HUES6 (cell line): ENCODE results near the gene PDS5A.
"Not testable (repeated sequence)": the region's sequence is repeated elsewhere in the genome, so short reads cannot be mapped to it uniquely, and the experiment has no call there.

Experiments
- H3K27ac ChIP-seq: 2 replicates; pipeline ENCODE4 v1.7.0; 2013; ENCODE audit warnings: low read depth, mild to moderate bottlenecking, low read length, inconsistent platforms
- H3K27me3 ChIP-seq: 2 replicates; pipeline ENCODE4 v1.6.1; 2013; ENCODE audit warnings: low read length; ENCODE audit not compliant: control insufficient read depth, insufficient read depth
- H3K36me3 ChIP-seq: 2 replicates; pipeline ENCODE4 v1.6.1; 2013; ENCODE audit warnings: low read length; ENCODE audit not compliant: control insufficient read depth, insufficient read depth
- H3K4me1 ChIP-seq: 2 replicates; pipeline ENCODE4 v1.6.1; 2013; ENCODE audit warnings: low read length; ENCODE audit not compliant: control insufficient read depth, insufficient read depth
- H3K4me3 ChIP-seq: 2 replicates; pipeline ENCODE4 v1.5.1; 2013; ENCODE audit warnings: low read depth, low read length
- H3K9ac ChIP-seq: one replicate; pipeline ENCODE4 v1.6.1; 2013; ENCODE audit warnings: mild to moderate bottlenecking, low read length
- H3K9me3 ChIP-seq: 2 replicates; pipeline ENCODE4 v1.6.1; 2013; ENCODE audit warnings: low read depth, low read length; ENCODE audit not compliant: control insufficient read depth, insufficient read depth

PDS5A gene

DNA sequence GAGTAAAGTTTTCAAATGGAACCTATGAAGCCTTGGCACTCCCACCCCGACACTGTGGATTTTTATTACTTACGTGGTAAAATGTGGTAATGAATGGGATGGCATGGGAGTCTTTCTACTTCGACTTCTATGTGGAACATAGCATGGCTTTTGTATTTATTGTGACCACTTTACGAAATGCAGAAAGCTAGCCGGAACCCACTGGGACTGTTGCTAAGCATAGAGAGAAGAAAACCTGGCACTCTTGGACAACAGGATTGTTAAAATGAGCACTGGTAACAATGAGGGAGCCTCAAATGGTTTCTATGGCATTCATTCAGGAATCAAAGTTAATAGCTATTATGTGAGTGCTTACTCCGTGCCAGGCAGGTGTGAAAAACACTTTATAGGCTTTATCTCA, 113.3 kb downstream of the PDS5A start:
- Histone ChIP-seq H3K4me3 (no peak overlapping the region), H3K27me3 (no peaks in the 10 kb centered on the region), H3K36me3 (peaks cover 82% of the 10 kb centered on the region), H3K9ac (no peak overlapping the region), H3K27ac (no peak overlapping the region), H3K4me1 (no peaks in the 10 kb centered on the region), H3K9me3 (no peaks in the 10 kb centered on the region)

DNA sequence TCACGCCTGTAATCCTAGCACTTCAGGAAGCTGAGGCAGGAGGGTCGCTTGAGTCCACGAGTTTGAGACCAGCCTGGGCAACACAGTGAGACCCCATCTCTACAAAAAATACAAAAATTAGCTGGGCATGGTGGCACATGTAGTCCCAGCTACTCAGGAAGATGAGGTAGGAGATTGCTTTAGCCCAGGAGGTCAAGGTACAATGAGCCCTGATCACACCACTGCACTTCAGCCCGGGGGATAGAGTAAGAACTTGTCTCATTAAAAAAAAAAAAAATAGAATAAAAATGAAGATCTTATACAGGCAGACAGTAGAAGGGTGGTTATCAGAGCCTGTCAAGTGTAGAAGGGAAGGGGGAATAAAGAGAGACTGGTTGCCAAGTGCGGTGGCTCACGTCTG, 116.9 kb downstream of the PDS5A start:
- peaks cover 77% of the 10 kb centered on the region for H3K36me3 ChIP-seq
- peaks cover 2% of the 10 kb centered on the region; the same call in 1 of the 2 replicates for H3K9me3 ChIP-seq
- H3K27me3 ChIP-seq = no peaks in the 10 kb centered on the region

DNA sequence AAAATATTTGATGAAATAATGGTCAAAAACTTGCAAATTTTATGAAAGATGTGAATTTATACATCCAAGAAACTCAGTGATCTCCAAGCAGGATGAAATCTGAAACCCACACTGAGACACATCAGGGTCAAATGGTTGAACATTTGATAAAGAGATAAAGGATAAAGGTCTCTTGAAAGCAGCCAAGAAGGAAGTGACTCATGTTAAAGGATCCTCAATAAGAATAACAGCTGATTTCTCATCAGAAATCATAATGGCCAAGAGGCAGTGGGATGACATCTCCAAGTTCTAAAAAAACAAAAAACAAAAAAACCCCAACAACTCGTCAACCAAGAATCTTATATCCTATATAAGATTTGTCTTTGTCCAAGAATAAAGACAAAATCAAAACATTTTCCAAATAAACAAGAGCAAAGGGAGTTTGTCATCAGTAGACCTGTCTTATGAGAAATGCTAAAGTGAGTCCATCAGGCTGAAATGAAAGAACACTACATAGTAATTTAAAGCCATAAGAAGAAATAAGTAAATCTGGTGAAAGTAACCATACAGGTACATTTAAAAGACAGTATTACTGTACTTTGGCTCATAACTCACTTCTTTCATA, 121.7 kb downstream of the PDS5A start:
- Histone ChIP-seq H3K27ac (no peak overlapping the region), H3K9me3 (peaks cover 2% of the 10 kb centered on the region; the same call in 1 of the 2 replicates), H3K9ac (no peak overlapping the region), H3K4me1 (no peaks in the 10 kb centered on the region), H3K36me3 (peaks cover 58% of the 10 kb centered on the region), H3K27me3 (no peaks in the 10 kb centered on the region), H3K4me3 (no peak overlapping the region)

More for the DNA sequence above, 116.9 kb downstream of the PDS5A start:
- Histone ChIP-seq H3K9ac (no peak overlapping the region), H3K4me1 (no peaks in the 10 kb centered on the region), H3K4me3 (no peak overlapping the region), H3K27ac (no peak overlapping the region)

DNA sequence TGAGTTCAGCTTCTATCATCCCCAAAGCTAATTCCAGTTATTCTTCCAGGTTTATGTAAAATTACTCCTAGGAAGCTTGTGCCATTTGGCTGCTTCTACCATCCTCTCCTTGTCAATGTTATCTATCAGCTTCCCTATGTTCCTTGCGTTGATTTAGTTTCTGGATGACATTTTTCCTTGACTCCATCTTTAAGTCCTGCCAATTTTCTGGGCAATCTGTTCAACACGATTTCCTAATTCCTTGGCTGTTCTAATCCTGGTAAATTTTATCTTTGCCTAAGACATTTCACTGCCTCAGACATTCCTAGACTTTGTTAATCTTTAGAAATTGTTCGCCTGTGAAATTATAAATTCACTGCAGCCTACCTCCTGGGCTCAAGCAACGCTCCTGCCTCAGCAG, 125.1 kb downstream of the PDS5A start:
- Histone ChIP-seq H3K27me3 (no peaks in the 10 kb centered on the region), H3K36me3 (peaks cover 54% of the 10 kb centered on the region), H3K4me1 (no peaks in the 10 kb centered on the region), H3K4me3 (no peak overlapping the region), H3K27ac (no peak overlapping the region), H3K9me3 (peaks cover 2% of the 10 kb centered on the region; the same call in 1 of the 2 replicates), H3K9ac (no peak overlapping the region)

DNA sequence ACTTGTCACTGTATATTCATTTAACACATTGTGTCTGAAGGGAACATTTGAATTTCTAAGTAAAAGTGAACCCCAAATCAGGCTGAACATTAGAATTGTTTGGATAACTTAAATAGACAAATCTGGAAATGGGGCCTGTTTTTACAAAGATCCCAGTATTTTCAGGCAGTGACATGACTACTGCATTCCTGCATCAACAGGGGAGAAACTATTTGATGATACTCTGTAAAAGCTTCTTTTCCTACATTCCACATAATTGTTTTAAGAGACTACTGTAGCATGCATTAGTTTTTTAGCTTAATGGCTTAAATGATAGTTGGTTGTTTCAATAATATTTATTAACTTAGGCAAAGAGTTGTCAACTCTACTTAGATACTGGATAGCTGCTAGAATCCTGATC, 127.0 kb downstream of the PDS5A start:
- H3K27me3 ChIP-seq = no peaks in the 10 kb centered on the region
- H3K27ac ChIP-seq = no peak overlapping the region
- no peaks in the 10 kb centered on the region for H3K4me1 ChIP-seq
- no peaks in the 10 kb centered on the region for H3K9me3 ChIP-seq
- H3K4me3 ChIP-seq = no peak overlapping the region
- no peak overlapping the region for H3K9ac ChIP-seq
- peaks cover 60% of the 10 kb centered on the region for H3K36me3 ChIP-seq

DNA sequence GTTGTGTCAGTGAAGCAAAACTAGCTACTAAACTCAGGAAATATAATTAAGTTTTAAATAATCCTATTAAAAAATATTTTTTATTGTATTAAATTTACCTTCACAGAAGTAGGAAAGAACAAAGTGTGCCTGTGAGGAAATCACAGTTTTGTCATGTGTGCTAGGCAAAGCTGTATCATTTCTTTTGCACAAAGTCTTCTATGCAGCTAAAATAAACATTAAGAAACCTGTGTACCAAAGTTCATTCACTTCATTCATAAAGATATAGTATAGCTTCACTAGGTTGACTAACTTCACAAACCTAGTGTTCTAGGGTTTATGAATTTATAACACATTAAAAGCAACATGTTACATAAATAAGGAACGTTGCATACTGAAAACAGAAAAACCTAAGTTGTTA, 131.0 kb downstream of the PDS5A start:
- Histone ChIP-seq H3K4me3 (no peak overlapping the region), H3K4me1 (no peaks in the 10 kb centered on the region), H3K27ac (no peak overlapping the region), H3K36me3 (peaks cover 71% of the 10 kb centered on the region), H3K9me3 (no peaks in the 10 kb centered on the region), H3K27me3 (no peaks in the 10 kb centered on the region), H3K9ac (no peak overlapping the region)

DNA sequence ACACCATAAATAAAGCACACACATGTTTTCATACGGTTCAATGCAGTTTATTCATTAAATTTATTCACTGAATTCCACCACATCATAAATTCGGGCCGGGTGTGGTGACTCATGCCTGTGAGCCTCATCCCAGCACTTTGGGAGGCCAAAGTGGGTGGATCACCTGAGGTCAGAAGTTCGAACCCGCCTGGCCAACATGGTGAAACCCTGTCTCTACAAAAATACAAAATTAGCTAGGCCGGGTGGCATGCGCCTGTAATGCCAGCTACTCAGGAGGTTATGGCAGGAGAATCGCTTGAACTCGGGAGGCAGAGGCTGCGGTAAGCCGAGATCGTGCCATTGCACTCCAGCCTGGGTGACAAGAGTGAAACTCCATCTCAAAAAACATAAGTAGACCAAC, 131.6 kb downstream of the PDS5A start:
- Histone ChIP-seq H3K36me3 (peaks cover 77% of the 10 kb centered on the region), H3K4me1 (no peaks in the 10 kb centered on the region), H3K9me3 (no peaks in the 10 kb centered on the region), H3K4me3 (no peak overlapping the region), H3K9ac (no peak overlapping the region), H3K27me3 (no peaks in the 10 kb centered on the region), H3K27ac (no peak overlapping the region)

DNA sequence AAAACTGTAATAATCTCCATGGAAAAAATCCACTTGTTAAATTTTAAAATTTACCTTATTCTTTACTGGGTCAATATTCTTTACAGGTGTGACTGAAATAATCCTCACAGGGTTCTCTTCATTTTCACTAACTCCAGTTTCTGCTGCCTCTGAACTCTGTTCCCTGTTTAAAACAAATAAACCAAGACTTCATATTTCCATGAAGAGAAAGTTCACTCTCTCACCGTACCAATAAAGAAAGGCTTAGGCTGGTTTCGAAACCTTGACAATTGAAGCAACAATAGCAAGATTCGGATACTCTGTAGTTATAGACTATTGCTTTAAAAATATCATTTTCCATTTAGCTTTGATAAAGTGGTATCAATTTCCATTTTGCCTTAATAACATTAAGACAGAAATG, 135.8 kb downstream of the PDS5A start:
- H3K4me1 ChIP-seq = no peaks in the 10 kb centered on the region
- no peak overlapping the region for H3K27ac ChIP-seq
- H3K9me3 ChIP-seq = no peaks in the 10 kb centered on the region
- H3K4me3 ChIP-seq = no peak overlapping the region
- no peak overlapping the region for H3K9ac ChIP-seq
- H3K27me3 ChIP-seq = no peaks in the 10 kb centered on the region
- peaks cover 89% of the 10 kb centered on the region for H3K36me3 ChIP-seq

DNA sequence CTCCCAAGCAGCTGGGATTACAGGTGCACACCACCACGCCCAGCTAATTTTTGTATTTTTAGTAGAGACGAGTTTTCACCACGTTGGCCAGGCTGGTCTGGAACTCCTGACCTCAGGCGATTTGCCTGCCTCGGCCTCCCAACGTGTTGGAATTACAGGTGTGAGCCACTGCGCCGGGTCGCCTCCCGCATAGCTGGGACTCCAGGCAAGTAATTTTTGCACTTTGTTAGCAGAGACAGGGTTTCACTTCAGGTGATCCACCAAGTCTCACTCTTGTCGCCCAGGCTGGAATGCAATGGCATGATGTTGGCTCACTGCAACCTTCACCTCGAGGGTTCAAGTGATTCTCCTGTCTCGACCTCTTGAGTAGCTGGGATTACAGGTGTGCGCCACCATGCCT, 137.2 kb downstream of the PDS5A start:
- not testable (repeated sequence) for H3K9ac ChIP-seq, H3K27me3 ChIP-seq, H3K27ac ChIP-seq, H3K4me3 ChIP-seq, H3K9me3 ChIP-seq, H3K4me1 ChIP-seq
- H3K36me3 ChIP-seq = peaks cover 86% of the 10 kb centered on the region

DNA sequence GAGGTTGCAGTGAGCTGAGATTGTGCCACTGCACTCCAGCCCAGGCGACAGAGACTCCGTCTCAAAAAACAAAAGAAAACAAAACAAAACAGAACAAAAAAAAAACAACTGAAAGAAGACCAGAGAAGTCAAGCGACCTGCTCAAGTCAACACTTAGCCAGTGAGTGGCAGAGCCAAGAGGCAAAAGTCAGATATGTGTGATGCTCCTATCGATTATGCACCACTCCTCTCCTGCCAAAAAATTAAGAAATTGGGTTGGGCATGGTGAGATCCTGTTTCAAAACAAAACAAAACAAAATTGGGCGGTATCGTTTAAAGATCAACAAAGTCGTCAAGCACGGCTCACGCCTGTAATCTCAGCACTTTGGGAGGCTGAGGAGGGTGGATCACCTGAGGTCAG, 137.7 kb downstream of the PDS5A start:
- Histone ChIP-seq H3K27me3 (no peaks in the 10 kb centered on the region), H3K4me1 (no peaks in the 10 kb centered on the region), H3K9ac (no peak overlapping the region), H3K36me3 (peaks cover 85% of the 10 kb centered on the region), H3K9me3 (no peaks in the 10 kb centered on the region), H3K4me3 (no peak overlapping the region), H3K27ac (no peak overlapping the region)

DNA sequence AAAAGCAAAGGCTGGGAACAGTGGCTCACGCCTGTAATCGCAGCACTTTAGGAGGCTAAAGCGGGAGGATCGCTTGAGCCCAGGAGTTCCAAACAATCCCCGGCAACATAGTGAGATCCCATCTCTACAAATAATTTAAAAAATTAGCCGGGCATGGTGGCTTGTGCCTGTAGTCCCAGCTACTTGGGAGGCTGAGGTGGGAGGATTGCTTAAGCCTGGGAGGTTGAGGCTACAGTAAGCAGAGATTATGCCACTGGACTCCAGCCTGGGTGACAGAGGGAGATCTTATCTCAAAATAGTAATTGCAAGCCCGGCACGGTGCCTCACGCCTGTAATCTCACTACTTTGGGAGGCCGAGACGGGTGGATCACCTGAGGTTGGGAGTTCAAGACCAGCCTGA, 139.3 kb downstream of the PDS5A start:
- not testable (repeated sequence) for H3K4me1 ChIP-seq, H3K27me3 ChIP-seq, H3K4me3 ChIP-seq, H3K27ac ChIP-seq, H3K9ac ChIP-seq, H3K9me3 ChIP-seq
- peaks cover 90% of the 10 kb centered on the region for H3K36me3 ChIP-seq

DNA sequence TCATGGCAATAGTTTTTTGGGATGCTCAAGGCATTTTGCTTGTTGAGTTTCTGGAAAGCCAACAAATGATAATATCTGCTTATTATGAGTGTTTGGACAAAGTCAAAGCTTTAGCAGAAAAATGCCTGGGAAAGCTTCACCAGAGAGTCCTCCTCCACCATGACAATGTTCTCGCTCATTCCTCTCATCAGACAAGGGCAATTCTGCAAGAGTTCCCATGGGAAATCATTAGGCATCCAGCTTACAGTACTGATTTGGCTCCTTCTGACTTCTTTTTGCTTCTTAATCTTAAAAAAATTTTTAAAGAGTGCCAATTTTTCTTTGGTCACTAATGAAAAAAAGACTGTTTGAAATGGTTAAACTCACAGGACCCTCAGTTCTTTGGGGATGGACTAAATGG, 143.4 kb downstream of the PDS5A start:
- Histone ChIP-seq H3K4me3 (no peak overlapping the region), H3K9me3 (no peaks in the 10 kb centered on the region), H3K27me3 (no peaks in the 10 kb centered on the region), H3K4me1 (no peaks in the 10 kb centered on the region), H3K36me3 (peaks cover 71% of the 10 kb centered on the region), H3K9ac (no peak overlapping the region), H3K27ac (no peak overlapping the region)
